ENCODE measurements around the gene PCK2.
"Not testable (repeated sequence)": the region's sequence is repeated elsewhere in the genome, so short reads cannot be mapped to it uniquely, and the experiment has no call there.

Gene PCK2

DNA sequence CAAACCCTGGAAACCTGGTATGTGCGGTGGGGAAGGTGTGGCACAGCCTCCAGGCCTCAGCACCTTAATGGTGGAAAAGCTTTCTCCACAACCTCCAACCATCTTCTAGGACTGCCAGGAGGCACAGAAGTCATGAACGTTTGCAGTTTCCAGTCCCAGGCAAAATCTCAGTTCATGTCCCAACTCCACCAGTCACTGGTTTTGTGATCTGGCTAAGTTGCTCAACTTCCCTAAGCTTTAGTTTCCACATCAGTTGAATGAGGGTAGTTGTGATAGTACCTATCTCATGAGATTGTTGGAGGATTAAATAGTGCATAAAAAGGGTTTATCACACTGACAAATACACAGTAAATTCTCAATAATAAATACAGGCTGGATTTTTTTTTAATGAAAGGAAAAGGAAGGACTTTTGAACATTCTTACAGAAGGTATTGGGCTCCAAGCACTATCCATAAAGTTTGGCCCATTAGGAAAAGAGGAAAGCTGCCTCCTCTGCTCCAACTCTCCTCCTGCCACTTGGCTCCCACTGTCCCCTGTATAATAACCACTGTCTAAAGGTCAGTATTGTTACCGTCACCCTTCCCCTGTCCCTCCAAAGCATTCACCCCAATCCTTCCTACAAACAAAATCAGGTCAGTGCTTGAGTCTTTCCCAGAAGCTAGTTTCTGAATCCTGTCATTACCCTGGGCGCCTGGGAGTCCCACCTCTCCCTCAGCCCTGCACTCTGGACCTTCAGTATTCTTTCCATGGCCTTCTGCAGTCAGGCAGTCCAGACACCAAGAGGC lies 6.3 kb downstream of the PCK2 start:
- DNase-seq (ENCODE audit: low spot score in 2 of 2) = no peak
- Histone ChIP-seq H3K4me1 (peaks cover 2% of the 10 kb centered on the region), H3K4me3 (no peak overlapping the region), H3K9me3 (no peaks in the 10 kb centered on the region), H3K27me3 (ENCODE audit: low read depth) (no peaks in the 10 kb centered on the region), H3K36me3 (replicated peaks) (peaks cover 72% of the 10 kb centered on the region)
- in situ Hi-C loops (cut with MboI; ENCODE audit: low sequenced_read_pairs) = no loop called here

DNA sequence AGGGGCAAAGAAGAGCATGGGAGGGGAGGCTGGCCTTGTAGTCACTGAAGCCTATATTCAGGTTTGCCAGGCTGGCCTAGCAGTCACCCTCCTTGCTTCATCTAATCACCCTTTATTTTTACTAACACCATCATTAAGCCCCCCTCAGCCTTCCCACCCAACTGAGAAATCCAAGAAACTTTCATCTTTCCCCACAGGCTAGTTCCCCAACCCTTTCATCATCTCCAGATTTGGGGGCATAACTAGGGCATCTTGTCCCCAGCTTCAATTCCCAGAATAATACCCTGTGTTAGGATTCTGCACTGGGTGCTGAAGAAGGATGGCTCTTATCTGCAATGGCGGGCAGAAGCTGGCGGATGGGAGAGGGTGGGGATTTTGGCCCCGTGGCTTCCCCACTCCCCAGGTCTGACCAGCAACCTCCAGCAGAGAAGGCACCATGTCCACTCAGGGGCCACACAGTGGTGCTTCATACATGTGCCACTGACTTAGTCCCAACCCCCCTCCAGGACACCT lies 6.9 kb downstream of the PCK2 start:
- in situ Hi-C loops (cut with MboI; ENCODE audit: low sequenced_read_pairs) = no loop called here
- DNase-seq (ENCODE audit: low spot score in 2 of 2) = no peak
- H3K36me3 ChIP-seq (replicated peaks) = peaks cover 72% of the 10 kb centered on the region
- no peaks in the 10 kb centered on the region for H3K27me3 ChIP-seq (ENCODE audit: low read depth)
- no peak overlapping the region for H3K4me3 ChIP-seq
- H3K4me1 ChIP-seq = no peaks in the 10 kb centered on the region
- no peaks in the 10 kb centered on the region for H3K9me3 ChIP-seq

DNA sequence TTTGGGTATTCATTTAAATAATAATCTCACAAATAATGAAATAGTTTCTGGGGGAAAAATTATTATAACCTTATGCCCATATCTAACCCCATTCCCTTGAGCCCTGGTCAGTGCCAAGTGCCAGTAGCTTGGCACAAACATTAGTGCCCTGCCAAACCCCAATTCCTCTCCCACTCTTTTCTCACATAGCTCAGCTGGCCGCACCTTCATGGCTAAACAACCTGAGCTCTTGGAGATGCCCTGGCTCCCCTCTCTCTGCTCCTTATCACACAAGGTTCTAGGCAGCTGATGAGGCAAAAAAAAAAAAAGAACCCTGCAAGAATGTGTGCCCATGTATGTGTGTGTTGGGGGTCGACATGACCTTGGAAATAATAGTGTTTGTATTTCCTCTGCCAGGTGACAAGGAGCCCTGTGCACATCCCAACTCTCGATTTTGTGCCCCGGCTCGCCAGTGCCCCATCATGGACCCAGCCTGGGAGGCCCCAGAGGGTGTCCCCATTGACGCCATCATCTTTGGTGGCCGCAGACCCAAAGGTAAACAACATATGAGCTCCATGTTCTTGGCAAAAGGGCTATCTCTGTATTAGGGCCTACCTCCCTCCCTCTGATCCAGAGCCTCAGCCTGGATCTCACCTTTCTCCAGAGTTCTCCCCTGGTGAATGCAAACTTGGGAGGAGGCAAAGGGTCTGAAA lies 8.4 kb downstream of the PCK2 start:
- no peak for DNase-seq (ENCODE audit: low spot score in 2 of 2)
- in situ Hi-C loops (cut with MboI; ENCODE audit: low sequenced_read_pairs) = no loop called here
- Histone ChIP-seq H3K27me3 (ENCODE audit: low read depth) (no peaks in the 10 kb centered on the region), H3K4me3 (no peak overlapping the region), H3K9me3 (no peaks in the 10 kb centered on the region), H3K36me3 (replicated peaks) (peaks cover 63% of the 10 kb centered on the region), H3K4me1 (no peaks in the 10 kb centered on the region)

DNA sequence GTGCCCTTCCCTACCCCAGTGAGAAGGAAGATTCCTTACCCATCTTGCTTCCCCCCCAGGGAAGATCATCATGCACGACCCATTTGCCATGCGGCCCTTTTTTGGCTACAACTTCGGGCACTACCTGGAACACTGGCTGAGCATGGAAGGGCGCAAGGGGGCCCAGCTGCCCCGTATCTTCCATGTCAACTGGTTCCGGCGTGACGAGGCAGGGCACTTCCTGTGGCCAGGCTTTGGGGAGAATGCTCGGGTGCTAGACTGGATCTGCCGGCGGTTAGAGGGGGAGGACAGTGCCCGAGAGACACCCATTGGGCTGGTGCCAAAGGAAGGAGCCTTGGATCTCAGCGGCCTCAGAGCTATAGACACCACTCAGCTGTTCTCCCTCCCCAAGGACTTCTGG lies 9.3 kb downstream of the PCK2 start:
- no peaks in the 10 kb centered on the region for H3K9me3 ChIP-seq
- no peaks in the 10 kb centered on the region for H3K27me3 ChIP-seq (ENCODE audit: low read depth)
- no peak for DNase-seq (ENCODE audit: low spot score in 2 of 2)
- in situ Hi-C loops (cut with MboI; ENCODE audit: low sequenced_read_pairs) = no loop called here
- no peak overlapping the region for H3K4me3 ChIP-seq
- peaks cover 57% of the 10 kb centered on the region for H3K36me3 ChIP-seq (replicated peaks)
- no peaks in the 10 kb centered on the region for H3K4me1 ChIP-seq

DNA sequence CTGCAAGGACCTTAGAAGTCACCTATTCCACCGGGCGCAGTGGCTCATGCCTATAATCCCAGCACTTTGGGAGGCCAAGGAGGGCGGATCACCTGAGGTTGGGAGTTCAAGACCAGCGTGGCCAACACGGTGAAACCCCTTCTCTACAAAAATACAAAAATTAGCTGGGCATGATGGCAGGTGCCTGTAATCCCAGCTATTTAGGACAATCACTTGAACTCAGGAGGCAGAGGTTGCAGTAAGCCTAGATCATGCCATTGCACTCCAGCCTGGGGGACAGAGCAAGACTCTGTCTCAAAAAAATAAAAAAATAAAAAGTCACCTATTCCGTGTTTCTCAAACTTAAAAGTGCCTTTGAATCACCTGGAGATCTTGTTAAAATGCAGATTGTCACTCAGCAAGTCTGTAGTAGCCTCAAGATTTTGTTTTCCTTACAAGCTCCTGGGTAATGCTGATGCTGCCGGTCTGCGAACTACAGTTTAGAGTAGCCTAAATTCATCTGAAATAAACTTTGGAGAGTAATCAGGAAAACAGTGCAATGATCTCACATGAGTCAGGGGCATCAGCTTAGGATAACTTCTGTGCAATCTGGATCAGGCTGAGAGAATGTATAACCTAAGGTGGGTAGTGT lies 11.6 kb downstream of the PCK2 start:
- H3K4me3 ChIP-seq; H3K9me3 ChIP-seq; H3K4me1 ChIP-seq; in situ Hi-C loops (cut with MboI; ENCODE audit: low sequenced_read_pairs); H3K27me3 ChIP-seq (ENCODE audit: low read depth); DNase-seq (ENCODE audit: low spot score in 2 of 2): not testable (repeated sequence)
- peaks cover 34% of the 10 kb centered on the region for H3K36me3 ChIP-seq (replicated peaks)

DNA sequence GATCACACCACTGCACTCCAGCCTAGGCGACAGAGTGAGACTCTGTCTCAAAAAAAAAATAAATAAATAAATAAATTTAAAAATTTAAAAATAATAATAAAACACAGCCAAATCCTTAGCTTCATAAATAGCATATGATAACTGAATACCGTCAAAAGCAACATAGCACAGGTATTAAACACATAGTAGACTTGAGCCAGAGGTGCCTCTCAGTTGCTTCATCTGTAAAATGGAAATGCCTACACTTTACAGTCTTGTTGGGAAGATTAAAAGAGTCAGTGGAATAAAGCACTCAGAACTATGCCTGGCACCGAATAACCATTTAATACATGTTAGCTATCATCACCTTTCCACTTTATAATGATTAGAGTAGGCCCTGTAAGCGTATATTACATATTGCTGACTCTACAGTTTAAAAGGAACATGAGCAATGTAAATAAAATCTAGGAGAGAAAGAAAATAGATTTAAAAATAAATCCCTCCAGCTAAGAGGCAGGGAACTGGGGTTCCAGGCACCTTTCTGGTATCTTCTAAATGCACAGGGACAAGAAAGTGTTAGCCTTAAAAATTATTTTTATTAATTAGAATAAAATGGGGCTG lies 12.7 kb downstream of the PCK2 start:
- in situ Hi-C loops (cut with MboI; ENCODE audit: low sequenced_read_pairs) = no loop called here
- Histone ChIP-seq H3K27me3 (ENCODE audit: low read depth) (no peaks in the 10 kb centered on the region), H3K9me3 (no peaks in the 10 kb centered on the region), H3K4me3 (no peak overlapping the region), H3K4me1 (no peaks in the 10 kb centered on the region), H3K36me3 (replicated peaks) (peaks cover 23% of the 10 kb centered on the region)
- no peak for DNase-seq (ENCODE audit: low spot score in 2 of 2)

DNA sequence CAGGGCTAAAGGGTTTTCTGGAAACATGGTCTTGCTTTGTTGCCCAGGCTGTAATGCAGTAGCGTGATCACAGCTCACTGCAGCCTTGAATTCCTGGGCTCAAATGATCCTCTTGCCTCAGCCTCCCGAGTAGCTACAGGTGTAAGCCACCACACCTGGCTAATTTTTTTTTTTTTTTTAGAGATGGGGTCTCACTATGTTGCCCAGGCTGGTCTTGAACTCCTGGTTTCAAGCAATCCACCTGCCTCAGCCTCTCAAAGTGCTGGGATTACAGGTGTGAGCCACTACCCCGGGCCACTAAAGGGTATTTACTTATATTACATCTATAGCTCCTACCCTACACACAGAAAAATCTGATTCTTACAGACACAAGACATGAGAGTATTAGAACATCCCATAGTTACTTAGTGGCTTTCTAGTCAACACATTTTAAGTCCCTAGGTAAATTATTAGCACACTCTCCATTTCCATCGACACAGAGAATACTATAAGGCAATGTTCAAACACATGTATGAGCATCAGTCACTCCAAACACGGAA lies 14.3 kb downstream of the PCK2 start:
- no peak for DNase-seq (ENCODE audit: low spot score in 2 of 2)
- Histone ChIP-seq H3K9me3 (no peaks in the 10 kb centered on the region), H3K4me1 (no peaks in the 10 kb centered on the region), H3K36me3 (replicated peaks) (peaks cover 12% of the 10 kb centered on the region), H3K27me3 (ENCODE audit: low read depth) (no peaks in the 10 kb centered on the region), H3K4me3 (no peak overlapping the region)
- in situ Hi-C loops (cut with MboI; ENCODE audit: low sequenced_read_pairs) = no loop called here

DNA sequence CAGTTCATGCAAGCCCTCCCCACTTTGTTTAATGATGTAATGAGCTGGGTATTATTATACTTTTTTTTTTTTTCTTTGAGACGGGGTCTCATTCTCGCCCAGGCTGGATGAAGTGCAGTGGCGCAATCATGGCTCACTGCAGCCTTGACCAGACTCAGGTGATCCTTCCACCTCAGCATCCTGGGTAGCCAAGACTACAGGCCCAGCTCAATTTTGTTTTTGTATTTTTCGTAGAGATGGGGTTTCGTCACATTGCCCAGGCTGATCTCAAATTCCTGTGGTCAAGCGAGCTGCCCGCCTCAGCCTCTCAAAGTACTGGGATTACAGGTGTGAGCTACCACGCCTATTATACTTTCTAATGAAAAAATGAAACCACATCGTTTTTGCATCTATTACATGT lies 15.9 kb downstream of the PCK2 start:
- Histone ChIP-seq H3K4me3 (no peak overlapping the region), H3K27me3 (ENCODE audit: low read depth) (no peaks in the 10 kb centered on the region), H3K9me3 (no peaks in the 10 kb centered on the region), H3K4me1 (no peaks in the 10 kb centered on the region), H3K36me3 (replicated peaks) (0 out of 2 replicates have a peak, but pooled peaks cover 3% of the 10 kb centered on the region)
- in situ Hi-C loops (cut with MboI; ENCODE audit: low sequenced_read_pairs) = no loop called here
- no peak for DNase-seq (ENCODE audit: low spot score in 2 of 2)

DNA sequence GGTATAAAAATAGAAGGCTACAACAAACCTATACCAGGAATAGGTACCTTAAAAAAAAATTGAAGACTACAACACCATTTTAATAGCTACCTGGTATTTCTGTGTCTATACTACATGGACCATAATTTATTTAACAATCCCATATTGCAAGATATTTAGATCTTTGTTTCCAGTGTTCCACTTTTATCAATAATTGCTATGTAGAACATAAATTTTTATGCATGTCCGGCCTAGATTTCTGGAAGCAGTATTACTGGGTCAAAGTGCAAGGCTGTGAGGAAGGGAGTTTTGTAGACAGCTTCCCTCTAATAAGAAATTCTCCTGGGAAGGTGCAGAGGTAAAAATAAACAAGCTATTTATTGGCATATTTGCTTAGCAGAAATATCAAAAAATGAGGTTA lies 16.4 kb downstream of the PCK2 start:
- Histone ChIP-seq H3K36me3 (replicated peaks) (no peaks in the 10 kb centered on the region), H3K27me3 (ENCODE audit: low read depth) (no peaks in the 10 kb centered on the region), H3K9me3 (no peaks in the 10 kb centered on the region), H3K4me3 (no peak overlapping the region), H3K4me1 (peaks cover under 1% of the 10 kb centered on the region)
- DNase-seq (ENCODE audit: low spot score in 2 of 2) = no peak
- in situ Hi-C loops (cut with MboI; ENCODE audit: low sequenced_read_pairs) = no loop called here

DNA sequence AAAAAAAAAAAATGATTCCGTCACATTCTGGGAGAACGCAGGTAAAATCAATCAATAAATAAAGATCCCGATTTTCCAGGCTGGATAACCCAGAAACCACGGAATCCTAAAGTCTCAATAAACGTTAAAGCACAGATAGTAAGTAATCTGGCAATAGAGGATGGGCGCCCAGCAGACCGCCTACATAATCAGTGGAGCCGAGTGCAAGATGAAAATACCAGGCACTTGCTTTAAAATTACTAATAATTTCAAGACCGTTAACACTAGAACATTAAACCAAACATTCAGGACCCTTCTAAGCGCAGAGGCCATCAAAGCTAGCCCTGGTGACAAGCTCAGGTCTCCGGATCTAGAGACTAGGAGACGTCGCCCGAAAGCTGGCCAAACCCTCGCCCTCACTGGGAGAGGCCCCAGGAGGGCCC lies 19.3 kb downstream of the PCK2 start:
- peaks cover 10% of the 10 kb centered on the region for H3K4me1 ChIP-seq
- peaks cover 13% of the 10 kb centered on the region for H3K36me3 ChIP-seq (replicated peaks)
- H3K4me3 ChIP-seq = peak overlapping the region; percentile 91
- H3K27me3 ChIP-seq (ENCODE audit: low read depth) = no peaks in the 10 kb centered on the region
- in situ Hi-C loops (cut with MboI; ENCODE audit: low sequenced_read_pairs) = no loop called here
- DNase-seq (ENCODE audit: low spot score in 2 of 2) = no peak
- H3K9me3 ChIP-seq = no peaks in the 10 kb centered on the region

DNA sequence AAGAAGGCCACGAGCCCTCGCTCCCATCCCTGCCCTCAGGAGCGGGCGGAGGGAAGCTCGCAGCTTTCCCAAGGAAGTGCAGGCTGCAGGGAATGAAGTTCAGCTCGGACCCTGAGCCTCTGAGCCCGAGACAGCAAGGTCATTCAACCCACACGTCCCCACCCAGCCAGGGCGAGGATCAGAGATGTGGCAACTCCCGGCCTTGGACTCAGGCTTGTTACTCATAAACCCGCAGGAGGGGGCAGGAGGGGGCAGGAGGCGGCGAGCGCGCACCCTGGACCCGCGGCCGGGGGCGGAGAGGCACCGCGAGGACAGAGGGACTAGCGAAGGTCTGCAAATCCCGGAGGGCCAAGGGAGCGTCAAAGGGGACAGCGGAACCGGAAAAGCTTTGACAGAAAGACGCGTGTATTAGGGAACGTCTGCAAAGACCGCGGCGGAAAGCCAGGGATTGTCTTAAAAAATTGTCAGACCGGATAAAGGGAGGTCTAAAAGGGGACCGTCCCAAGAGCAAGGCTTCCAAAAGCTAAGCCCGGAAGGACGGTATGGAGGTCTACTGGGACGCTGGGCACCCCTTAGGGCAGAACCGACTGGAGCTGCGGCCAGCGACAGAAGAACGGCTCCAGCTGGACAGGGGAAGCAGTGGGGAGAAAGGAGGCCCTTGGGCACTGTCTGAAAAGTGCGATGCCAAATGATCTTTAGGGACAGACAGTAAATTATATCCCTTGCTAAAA lies 19.9 kb downstream of the PCK2 start:
- Histone ChIP-seq H3K36me3 (replicated peaks) (peaks cover 18% of the 10 kb centered on the region), H3K4me1 (peaks cover 10% of the 10 kb centered on the region), H3K4me3 (peak overlapping the region; percentile 91), H3K9me3 (no peaks in the 10 kb centered on the region), H3K27me3 (ENCODE audit: low read depth) (no peaks in the 10 kb centered on the region)
- in situ Hi-C loops (cut with MboI; ENCODE audit: low sequenced_read_pairs) = no loop called here
- peak; percentile 93 for DNase-seq (ENCODE audit: low spot score in 2 of 2)

DNA sequence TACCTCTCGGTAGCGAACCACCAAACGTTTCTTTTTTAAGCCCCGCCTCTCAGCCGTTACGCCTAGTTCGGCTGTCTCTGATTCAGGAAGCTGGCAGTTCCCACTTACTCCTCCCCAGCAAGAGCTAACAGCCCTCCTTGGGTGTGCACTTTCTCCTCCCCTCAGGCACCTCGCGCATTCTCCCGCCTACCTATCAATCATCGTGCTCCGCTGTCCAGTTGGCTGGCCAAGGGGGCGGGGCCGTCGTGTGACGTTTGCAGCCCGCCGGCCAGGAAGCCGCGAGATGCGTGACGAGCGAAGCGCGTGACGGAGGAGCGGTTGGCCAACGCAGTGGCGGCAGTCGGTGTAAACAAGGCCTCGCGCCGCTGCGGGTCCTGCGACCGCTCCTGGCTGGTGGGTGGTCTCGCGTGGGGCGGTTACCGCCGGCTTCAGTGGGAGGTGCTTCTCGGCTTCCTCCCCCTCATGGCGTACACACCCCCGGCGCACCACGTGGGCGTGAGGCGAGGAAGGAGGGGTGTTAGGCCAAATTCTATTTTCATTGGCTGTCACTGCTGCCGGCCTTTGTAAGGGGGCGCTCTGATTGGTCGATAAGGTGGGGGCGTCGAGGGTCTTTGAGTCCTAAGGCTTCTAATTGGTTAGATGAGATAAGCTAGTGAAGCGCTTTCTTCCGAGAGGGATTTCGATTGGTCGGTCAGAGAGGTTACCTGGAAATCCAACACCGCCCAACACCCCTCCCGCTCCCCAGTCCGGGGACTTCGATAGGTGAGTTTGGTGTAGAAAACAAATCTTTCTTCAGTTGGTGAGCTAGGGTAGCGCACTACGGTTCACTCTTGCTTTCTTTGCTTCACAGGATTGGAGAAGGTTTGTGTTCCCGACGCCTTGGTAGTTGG lies 20.7 kb downstream of the PCK2 start, which contains the start of the genes DCAF11 and NRL:
TSS of gene DCAF11 (plus strand) at position 246 of the 890 bp plus-strand sequence. CDS start 818 bp downstream, outside the sequence.
TSS of gene NRL (minus strand) at position 418 of the 890 bp plus-strand sequence. CDS start 32,101 bp downstream, outside the sequence.
- Histone ChIP-seq H3K4me1 (peaks cover 10% of the 10 kb centered on the region), H3K4me3 (peak within 1 kb of the TSS; percentile 91), H3K27me3 (ENCODE audit: low read depth) (no peaks in the 10 kb centered on the region), H3K36me3 (replicated peaks) (peaks cover 26% of the 10 kb centered on the region), H3K9me3 (no peaks in the 10 kb centered on the region)
- in situ Hi-C loops (cut with MboI; ENCODE audit: low sequenced_read_pairs) = no loop called here
- DNase-seq (ENCODE audit: low spot score in 2 of 2) = peak; percentile 99
